Type B pancreatic cell (in vitro differentiated cells): Measurements from ENCODE around the gene UTP18. TPM values are rescaled to one million over a fixed set of nuclear protein-coding genes. Genes with fewer than 3 reads are reported as not detected.
"Not testable (repeated sequence)": the region's sequence is repeated elsewhere in the genome, so short reads cannot be mapped to it uniquely, and the experiment has no call there.

ENCODE experiments used
- DNase-seq: peaks from one replicate; pipeline ENCODE4 v3.0.0; 2021; ENCODE audit warnings: mixed read lengths; ENCODE audit not compliant: unreplicated experiment; ENCODE audit errors: extremely low spot score
- H3K27ac Mint-ChIP-seq: 2 replicates; pipeline ENCODE4 v1.8.0; 2021; ENCODE audit warnings: mild to moderate bottlenecking, mixed read lengths
- H3K27me3 Mint-ChIP-seq: 2 replicates; pipeline ENCODE4 v1.8.0; 2021; ENCODE audit warnings: mixed read lengths
- H3K36me3 Mint-ChIP-seq: 2 replicates; pipeline ENCODE4 v1.8.0; 2021; ENCODE audit warnings: mixed read lengths
- H3K4me1 Mint-ChIP-seq: one replicate; pipeline ENCODE4 v1.8.0; 2021; ENCODE audit warnings: mixed read lengths; ENCODE audit not compliant: unreplicated experiment
- H3K4me3 Mint-ChIP-seq: 2 replicates; pipeline ENCODE4 v1.8.0; 2021; ENCODE audit warnings: mild to moderate bottlenecking, mixed read lengths
- H3K9me3 Mint-ChIP-seq: 2 replicates; pipeline ENCODE4 v1.8.0; 2021; ENCODE audit warnings: mixed read lengths
- CTCF ChIP-seq: fragments of 200-600 bp; sonication (generic); conservative IDR thresholded peaks from 2 replicates; pipeline ENCODE4 v1.5.0; 2021; ENCODE audit warnings: antibody characterized with exemption, mild to moderate bottlenecking
- total RNA-seq: library from RNA; stranded (reverse); gene quantifications from 2 replicates; pipeline ENCODE4 v1.2.1, GENCODE V29; 2021; ENCODE audit warnings: low replicate concordance

UTP18 gene
- total RNA-seq, 1 donor from 2014 or later, result 38.8 TPM

GRCh38 chr17:51270636-51271035 is 10.3 kb downstream of the UTP18 start:
- no peak for DNase-seq
- no peaks in the 10 kb centered on the region for H3K27me3 Mint-ChIP-seq
- H3K4me1 Mint-ChIP-seq, result no peaks in the 10 kb centered on the region
- H3K36me3 Mint-ChIP-seq, result peaks cover 20% of the 10 kb centered on the region
- H3K9me3 Mint-ChIP-seq, result no peaks in the 10 kb centered on the region
- no peak overlapping the region for H3K4me3 Mint-ChIP-seq
- no peak for TF ChIP-seq CTCF
- H3K27ac Mint-ChIP-seq, result no peak overlapping the region

GRCh38 chr17:51272812-51273211 is 12.5 kb downstream of the UTP18 start:
- H3K4me1 Mint-ChIP-seq, result no peaks in the 10 kb centered on the region
- no peak overlapping the region for H3K4me3 Mint-ChIP-seq
- H3K9me3 Mint-ChIP-seq, result no peaks in the 10 kb centered on the region
- TF ChIP-seq CTCF, result no peak
- H3K36me3 Mint-ChIP-seq, result peaks cover 20% of the 10 kb centered on the region
- H3K27ac Mint-ChIP-seq, result no peak overlapping the region
- H3K27me3 Mint-ChIP-seq, result no peaks in the 10 kb centered on the region
- DNase-seq, result no peak

- Mint-ChIP-seq H3K4me3 (no peak overlapping the region), H3K4me1 (no peaks in the 10 kb centered on the region), H3K36me3 (peaks cover 30% of the 10 kb centered on the region), H3K27me3 (no peaks in the 10 kb centered on the region), H3K9me3 (no peaks in the 10 kb centered on the region), H3K27ac (no peak overlapping the region)
- no peak for TF ChIP-seq CTCF
- no peak for DNase-seq
Observed at GRCh38 chr17:51275381-51275780, 15.0 kb downstream of the UTP18 start.

GRCh38 chr17:51279183-51279582 is 18.8 kb downstream of the UTP18 start:
- no peak for TF ChIP-seq CTCF
- Mint-ChIP-seq H3K4me3 (no peak overlapping the region), H3K36me3 (peaks cover 34% of the 10 kb centered on the region), H3K27ac (no peak overlapping the region), H3K4me1 (no peaks in the 10 kb centered on the region), H3K9me3 (no peaks in the 10 kb centered on the region), H3K27me3 (no peaks in the 10 kb centered on the region)
- no peak for DNase-seq

- no peak for DNase-seq
- peaks cover 34% of the 10 kb centered on the region for H3K36me3 Mint-ChIP-seq
- no peak overlapping the region for H3K27ac Mint-ChIP-seq
- no peaks in the 10 kb centered on the region for H3K4me1 Mint-ChIP-seq
- no peaks in the 10 kb centered on the region for H3K9me3 Mint-ChIP-seq
- H3K4me3 Mint-ChIP-seq, result no peak overlapping the region
- no peaks in the 10 kb centered on the region for H3K27me3 Mint-ChIP-seq
- no peak for TF ChIP-seq CTCF
Observed at GRCh38 chr17:51287412-51287811, 27.1 kb downstream of the UTP18 start.

GRCh38 chr17:51289696-51290111 is 29.4 kb downstream of the UTP18 start:
- Mint-ChIP-seq H3K4me1 (no peaks in the 10 kb centered on the region), H3K4me3 (no peak overlapping the region), H3K27me3 (no peaks in the 10 kb centered on the region), H3K27ac (no peak overlapping the region), H3K36me3 (peaks cover 48% of the 10 kb centered on the region), H3K9me3 (no peaks in the 10 kb centered on the region)
- no peak for TF ChIP-seq CTCF
- DNase-seq, result no peak

- H3K9me3 Mint-ChIP-seq, H3K27me3 Mint-ChIP-seq, H3K27ac Mint-ChIP-seq, DNase-seq, H3K4me1 Mint-ChIP-seq, H3K4me3 Mint-ChIP-seq: not testable (repeated sequence)
- H3K36me3 Mint-ChIP-seq, result peaks cover 39% of the 10 kb centered on the region
Observed at GRCh38 chr17:51294338-51294737, 34.0 kb downstream of the UTP18 start.
